ENCODE results near the gene LAMC2.

Gene LAMC2

GRCh38 chr1:183173828-183174227, 12.2 kb upstream of the LAMC2 start:
- no peak for TF ChIP-seq TAF1 (IDR thresholded peaks at IDR 0.05; ENCODE audit: borderline replicate concordance, insufficient read depth, low read length)
- TF ChIP-seq REST (IDR thresholded peaks at IDR 0.05; ENCODE audit: insufficient read depth in 1 of 2, low read depth in 2 of 2, low read length in 2 of 2): no peak
- no peak for TF ChIP-seq SIN3A (IDR thresholded peaks at IDR 0.05; ENCODE audit: borderline replicate concordance, insufficient read depth, low read length)
- no peak for TF ChIP-seq POLR2AphosphoS5 (IDR thresholded peaks at IDR 0.05; ENCODE audit: low read depth, low read length)
- TF ChIP-seq FOXP2 (optimal IDR thresholded peaks at IDR 0.05; ENCODE audit: borderline replicate concordance, extremely low read depth, extremely low read length, insufficient read depth): no peak

DNA sequence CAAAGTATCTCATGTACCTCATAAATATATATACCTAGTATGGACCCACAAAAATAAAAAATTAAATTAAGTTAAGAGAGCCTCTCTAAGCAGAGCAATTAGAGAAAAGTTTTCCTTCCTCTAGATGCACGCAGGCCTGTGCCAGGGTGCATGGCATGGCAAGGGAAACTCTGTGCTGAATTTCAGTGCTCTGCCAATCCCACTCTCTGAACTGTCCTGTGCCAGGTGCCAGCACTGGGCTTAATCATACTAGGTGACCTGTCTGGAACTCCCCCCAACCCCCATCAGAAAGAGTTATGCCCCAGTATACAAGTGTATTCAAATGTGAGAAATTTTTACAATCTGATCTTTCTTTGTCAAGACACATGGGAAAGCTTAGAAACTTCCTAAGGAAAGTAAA, 10.4 kb upstream of the LAMC2 start:
- no peak for TF ChIP-seq POLR2AphosphoS5 (IDR thresholded peaks at IDR 0.05; ENCODE audit: low read depth, low read length)
- no peak for TF ChIP-seq SIN3A (IDR thresholded peaks at IDR 0.05; ENCODE audit: borderline replicate concordance, insufficient read depth, low read length)
- TF ChIP-seq REST (IDR thresholded peaks at IDR 0.05; ENCODE audit: insufficient read depth in 1 of 2, low read depth in 2 of 2, low read length in 2 of 2): no peak
- TF ChIP-seq TAF1 (IDR thresholded peaks at IDR 0.05; ENCODE audit: borderline replicate concordance, insufficient read depth, low read length): no peak
- TF ChIP-seq FOXP2 (optimal IDR thresholded peaks at IDR 0.05; ENCODE audit: borderline replicate concordance, extremely low read depth, extremely low read length, insufficient read depth): no peak

DNA sequence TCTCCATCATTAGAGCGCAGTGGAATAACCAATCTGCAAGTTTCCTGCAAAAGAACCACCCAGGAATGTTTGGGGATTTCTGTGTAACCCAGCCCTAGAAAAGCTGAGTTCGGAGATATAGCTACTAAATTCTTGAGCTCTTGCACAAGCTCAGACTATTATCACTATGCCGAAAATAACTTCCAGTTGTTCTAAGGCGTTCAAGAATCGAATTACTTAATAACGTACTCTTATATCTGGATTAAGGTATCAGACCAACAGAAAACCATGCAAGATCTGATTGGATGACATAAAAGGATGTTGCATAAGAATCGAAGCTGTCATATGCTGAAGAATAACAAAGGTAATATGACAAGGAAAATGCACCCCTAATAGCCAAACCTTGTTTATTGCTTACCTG, 7.5 kb upstream of the LAMC2 start:
- no peak for TF ChIP-seq TAF1 (IDR thresholded peaks at IDR 0.05; ENCODE audit: borderline replicate concordance, insufficient read depth, low read length)
- no peak for TF ChIP-seq SIN3A (IDR thresholded peaks at IDR 0.05; ENCODE audit: borderline replicate concordance, insufficient read depth, low read length)
- TF ChIP-seq REST (IDR thresholded peaks at IDR 0.05; ENCODE audit: insufficient read depth in 1 of 2, low read depth in 2 of 2, low read length in 2 of 2): no peak
- TF ChIP-seq FOXP2 (optimal IDR thresholded peaks at IDR 0.05; ENCODE audit: borderline replicate concordance, extremely low read depth, extremely low read length, insufficient read depth): no peak
- TF ChIP-seq POLR2AphosphoS5 (IDR thresholded peaks at IDR 0.05; ENCODE audit: low read depth, low read length): no peak

GRCh38 chr1:183179033-183179432, 7.0 kb upstream of the LAMC2 start:
- no peak for TF ChIP-seq FOXP2 (optimal IDR thresholded peaks at IDR 0.05; ENCODE audit: borderline replicate concordance, extremely low read depth, extremely low read length, insufficient read depth)
- no peak for TF ChIP-seq REST (IDR thresholded peaks at IDR 0.05; ENCODE audit: insufficient read depth in 1 of 2, low read depth in 2 of 2, low read length in 2 of 2)
- no peak for TF ChIP-seq TAF1 (IDR thresholded peaks at IDR 0.05; ENCODE audit: borderline replicate concordance, insufficient read depth, low read length)
- no peak for TF ChIP-seq SIN3A (IDR thresholded peaks at IDR 0.05; ENCODE audit: borderline replicate concordance, insufficient read depth, low read length)
- no peak for TF ChIP-seq POLR2AphosphoS5 (IDR thresholded peaks at IDR 0.05; ENCODE audit: low read depth, low read length)

- no peak for TF ChIP-seq REST (IDR thresholded peaks at IDR 0.05; ENCODE audit: insufficient read depth in 1 of 2, low read depth in 2 of 2, low read length in 2 of 2)
- TF ChIP-seq POLR2AphosphoS5 (IDR thresholded peaks at IDR 0.05; ENCODE audit: low read depth, low read length): no peak
- TF ChIP-seq SIN3A (IDR thresholded peaks at IDR 0.05; ENCODE audit: borderline replicate concordance, insufficient read depth, low read length): no peak
- TF ChIP-seq FOXP2 (optimal IDR thresholded peaks at IDR 0.05; ENCODE audit: borderline replicate concordance, extremely low read depth, extremely low read length, insufficient read depth): no peak
- no peak for TF ChIP-seq TAF1 (IDR thresholded peaks at IDR 0.05; ENCODE audit: borderline replicate concordance, insufficient read depth, low read length)
Observed at GRCh38 chr1:183180218-183180617, 5.8 kb upstream of the LAMC2 start.

Measured in PFSK-1 (cell line).